HG03354 (cell line): ENCODE measurements around the gene ABHD16B.
A peak's percentile ranks its signal among the peaks of the same experiment; 100 is the strongest.
"Not testable (repeated sequence)": the region's sequence is repeated elsewhere in the genome, so short reads cannot be mapped to it uniquely, and the experiment has no call there.

Experiments used
- ATAC-seq: cut with Tn5 transposase; IDR thresholded peaks from one replicate; pipeline ENCODE4 v1.9.1; 2021; ENCODE audit warnings: mild to moderate bottlenecking; ENCODE audit not compliant: unreplicated experiment, poor library complexity, severe bottlenecking

Gene ABHD16B

GRCh38 chr20:63853733-63854068, 7.6 kb upstream of the ABHD16B start:
- not testable (repeated sequence) for ATAC-seq

GRCh38 chr20:63854069-63854765, 7.1 kb upstream of the ABHD16B start:
- no peak for ATAC-seq

- no peak for ATAC-seq
These were observed 6.4 kb upstream of the ABHD16B start for GRCh38 chr20:63854766-63855362.

GRCh38 chr20:63855363-63856097, 5.8 kb upstream of the ABHD16B start:
- ATAC-seq: no peak

- ATAC-seq: no peak
These were observed 5.2 kb upstream of the ABHD16B start for GRCh38 chr20:63856098-63856511.

GRCh38 chr20:63857764-63858392, 3.4 kb upstream of the ABHD16B start:
- ATAC-seq: no peak

GRCh38 chr20:63858393-63859165, 2.7 kb upstream of the ABHD16B start:
- no peak for ATAC-seq

GRCh38 chr20:63859166-63859699, 2.1 kb upstream of the ABHD16B start:
- ATAC-seq: no peak

- ATAC-seq: no peak
These were observed 810 bp upstream of the ABHD16B start for GRCh38 chr20:63860325-63861051.

GRCh38 chr20:63861981-63862901, 943 bp downstream of the ABHD16B start:
- no peak for ATAC-seq

GRCh38 chr20:63863021-63863797, 1.9 kb downstream of the ABHD16B start:
- ATAC-seq: no peak

GRCh38 chr20:63863798-63864544, 2.7 kb downstream of the ABHD16B start:
- ATAC-seq: peak; percentile 67

- no peak for ATAC-seq
These were observed 3.3 kb downstream of the ABHD16B start for GRCh38 chr20:63864545-63864977.

- ATAC-seq: peak; percentile 72
These were observed 3.8 kb downstream of the ABHD16B start, which contains the start of gene TPD52L2 for GRCh38 chr20:63864978-63865640. Gene TPD52L2, plus strand, starts transcription at chr20:63865270. Its CDS starts 96 bp downstream, at chr20:63865366.

GRCh38 chr20:63867042-63867441, 5.7 kb downstream of the ABHD16B start:
- not testable (repeated sequence) for ATAC-seq

- ATAC-seq: no peak
These were observed 7.0 kb downstream of the ABHD16B start for GRCh38 chr20:63868264-63868663.
